Transverse colon (tissue), 3 donors: ENCODE results near the gene RGR.

Experiments used
- CTCF ChIP-seq, 5 experiments: fragments of 200-600 bp in 3 of 5; fragments of 450-650 bp in 2 of 5; sonication (generic) in 3 of 5; IDR thresholded peaks; 1 replicate in 2 of 5; 2 replicates in 3 of 5; pipeline ENCODE4 v1.5.1; 2016 to 2017; ENCODE audit warnings: antibody characterized with exemption in 5 of 5, inconsistent platforms in 3 of 5, mild to moderate bottlenecking in 2 of 5, moderate library complexity in 1 of 5
- EP300 ChIP-seq: sonication (generic); formaldehyde crosslinking; IDR thresholded peaks from one replicate; pipeline ENCODE4 v1.6.1; 2017; ENCODE audit warnings: antibody characterized with exemption, low read depth
- POLR2A ChIP-seq: fragments of 450-650 bp; IDR thresholded peaks from one replicate; pipeline ENCODE4 v1.6.1; 2016; ENCODE audit warnings: antibody characterized with exemption, mild to moderate bottlenecking, moderate library complexity

GRCh38 chr10:84204122-84204521, 40.7 kb upstream of the RGR start:
- TF ChIP-seq CTCF (IDR thresholded peaks at IDR 0.05) (peak; percentile 27 to 57 (median 40)), POLR2A (no peak), EP300 (no peak)
